ENCODE results near the gene MED9.

DNA sequence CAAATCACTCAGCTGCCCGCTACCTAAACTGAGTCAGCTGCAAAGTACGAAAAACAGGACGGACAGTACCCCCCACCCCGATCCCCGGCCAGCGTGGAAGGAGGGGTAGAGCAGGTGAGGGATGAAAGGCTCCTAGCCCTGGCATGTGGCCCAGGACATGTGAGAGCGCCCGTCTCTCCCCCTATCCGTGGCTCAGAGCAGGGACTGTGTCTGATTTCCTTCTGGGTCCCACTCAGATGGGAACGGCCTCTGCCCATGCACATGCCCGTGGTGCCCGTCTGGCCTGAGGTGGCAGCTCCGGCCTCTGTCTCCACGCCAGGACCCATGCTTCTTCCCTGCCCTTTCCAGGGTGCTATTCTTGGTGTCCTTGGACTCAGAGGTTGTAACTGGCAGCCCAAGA lies 49.6 kb downstream of the MED9 start:
- TF ChIP-seq, protein P1, sequence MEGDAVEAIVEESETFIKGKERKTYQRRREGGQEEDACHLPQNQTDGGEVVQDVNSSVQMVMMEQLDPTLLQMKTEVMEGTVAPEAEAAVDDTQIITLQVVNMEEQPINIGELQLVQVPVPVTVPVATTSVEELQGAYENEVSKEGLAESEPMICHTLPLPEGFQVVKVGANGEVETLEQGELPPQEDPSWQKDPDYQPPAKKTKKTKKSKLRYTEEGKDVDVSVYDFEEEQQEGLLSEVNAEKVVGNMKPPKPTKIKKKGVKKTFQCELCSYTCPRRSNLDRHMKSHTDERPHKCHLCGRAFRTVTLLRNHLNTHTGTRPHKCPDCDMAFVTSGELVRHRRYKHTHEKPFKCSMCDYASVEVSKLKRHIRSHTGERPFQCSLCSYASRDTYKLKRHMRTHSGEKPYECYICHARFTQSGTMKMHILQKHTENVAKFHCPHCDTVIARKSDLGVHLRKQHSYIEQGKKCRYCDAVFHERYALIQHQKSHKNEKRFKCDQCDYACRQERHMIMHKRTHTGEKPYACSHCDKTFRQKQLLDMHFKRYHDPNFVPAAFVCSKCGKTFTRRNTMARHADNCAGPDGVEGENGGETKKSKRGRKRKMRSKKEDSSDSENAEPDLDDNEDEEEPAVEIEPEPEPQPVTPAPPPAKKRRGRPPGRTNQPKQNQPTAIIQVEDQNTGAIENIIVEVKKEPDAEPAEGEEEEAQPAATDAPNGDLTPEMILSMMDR (IDR thresholded peaks at IDR 0.05): no peak
- TF ChIP-seq POLR2AphosphoS5 (IDR thresholded peaks at IDR 0.05): peak in 1 of 3 donors; percentile 39
- TF ChIP-seq EP300 (IDR thresholded peaks at IDR 0.05): no peak
- no peak for TF ChIP-seq POLR2A (IDR thresholded peaks at IDR 0.05)
